Measurements from ENCODE around the gene TMEM170B. TPM values are rescaled to one million over a fixed set of nuclear protein-coding genes. Genes with fewer than 3 reads are reported as not detected.

Gene TMEM170B
- total RNA-seq, 1 experiment from 2014 or later: 3.9 TPM

- Histone ChIP-seq H3K27ac (no peak overlapping the region), H4K20me1 (ENCODE audit: insufficient read depth) (no peaks in the 10 kb centered on the region), H3K27me3 (ENCODE audit: insufficient read depth, low read depth) (no peaks in the 10 kb centered on the region), H3K4me1 (replicated peaks; ENCODE audit: insufficient read depth) (peaks cover 26% of the 10 kb centered on the region), H3K36me3 (ENCODE audit: low read depth) (no peaks in the 10 kb centered on the region), H3F3A (ENCODE audit: insufficient read depth, low read depth) (peaks cover 16% of the 10 kb centered on the region; the same call in 1 of the 2 replicates), H3K9me2 (ENCODE audit: insufficient read depth) (no peaks in the 10 kb centered on the region), H3K79me2 (ENCODE audit: low read depth) (no peaks in the 10 kb centered on the region), H2AFZ (no peak overlapping the region), H3K4me3 (no peak overlapping the region), H3K4me2 (no peak overlapping the region), H3K9me3 (ENCODE audit: insufficient read depth, low read depth) (no peaks in the 10 kb centered on the region)
- no TSS peak for BruUV-seq (replicated peaks)
- no peak for DNase-seq
- TF ChIP-seq CTCF (conservative IDR thresholded peaks at IDR 0.05): no peak
- no peak for TF ChIP-seq EZH2 (IDR thresholded peaks at IDR 0.05; ENCODE audit: low read depth)
- POLR2A ChIA-PET (ENCODE audit: unreplicated experiment): no interaction called here
- CTCF ChIA-PET: no interaction called here
- intact Hi-C loops (cut with micrococcal nuclease; ENCODE audit: unreplicated experiment): no loop called here
Measured at GRCh38 chr6:11604215-11604614, 66.7 kb downstream of the TMEM170B start.

- H2AFZ ChIP-seq: no peak overlapping the region
- POLR2A ChIA-PET (ENCODE audit: unreplicated experiment): no interaction called here
- DNase-seq: no peak
- H3K9me3 ChIP-seq (ENCODE audit: insufficient read depth, low read depth): no peaks in the 10 kb centered on the region
- intact Hi-C loops (cut with micrococcal nuclease; ENCODE audit: unreplicated experiment): loop anchor here (5.0 kb wide), 2 partner anchors 167 to 682 kb away; no protein-coding TSS in a partner anchor
- no peaks in the 10 kb centered on the region for H4K20me1 ChIP-seq (ENCODE audit: insufficient read depth)
- no peak overlapping the region for H3K4me3 ChIP-seq
- TF ChIP-seq CTCF (conservative IDR thresholded peaks at IDR 0.05) (no peak), EZH2 (IDR thresholded peaks at IDR 0.05; ENCODE audit: low read depth) (no peak)
- no TSS peak for BruUV-seq (replicated peaks)
- no peaks in the 10 kb centered on the region for H3K27me3 ChIP-seq (ENCODE audit: insufficient read depth, low read depth)
- H3K4me2 ChIP-seq: no peak overlapping the region
- no peaks in the 10 kb centered on the region for H3K9me2 ChIP-seq (ENCODE audit: insufficient read depth)
- H3K4me1 ChIP-seq (replicated peaks; ENCODE audit: insufficient read depth): peaks cover 28% of the 10 kb centered on the region
- H3K27ac ChIP-seq: no peak overlapping the region
- peaks cover 16% of the 10 kb centered on the region; the same call in 1 of the 2 replicates for H3F3A ChIP-seq (ENCODE audit: insufficient read depth, low read depth)
- CTCF ChIA-PET: no interaction called here
- no peaks in the 10 kb centered on the region for H3K36me3 ChIP-seq (ENCODE audit: low read depth)
- no peaks in the 10 kb centered on the region for H3K79me2 ChIP-seq (ENCODE audit: low read depth)
Measured at GRCh38 chr6:11604836-11605506, 67.4 kb downstream of the TMEM170B start.

GRCh38 chr6:11605507-11605905, 68.0 kb downstream of the TMEM170B start:
- Histone ChIP-seq H3K4me3 (no peak overlapping the region), H3K27me3 (ENCODE audit: insufficient read depth, low read depth) (no peaks in the 10 kb centered on the region), H3K9me3 (ENCODE audit: insufficient read depth, low read depth) (no peaks in the 10 kb centered on the region), H3K79me2 (ENCODE audit: low read depth) (no peaks in the 10 kb centered on the region), H3K9me2 (ENCODE audit: insufficient read depth) (no peaks in the 10 kb centered on the region), H4K20me1 (ENCODE audit: insufficient read depth) (no peaks in the 10 kb centered on the region), H3K4me2 (no peak overlapping the region), H3K27ac (no peak overlapping the region), H3K36me3 (ENCODE audit: low read depth) (no peaks in the 10 kb centered on the region), H3K4me1 (replicated peaks; ENCODE audit: insufficient read depth) (peaks cover 28% of the 10 kb centered on the region), H3F3A (ENCODE audit: insufficient read depth, low read depth) (peaks cover 16% of the 10 kb centered on the region; the same call in 1 of the 2 replicates), H2AFZ (no peak overlapping the region)
- intact Hi-C loops (cut with micrococcal nuclease; ENCODE audit: unreplicated experiment): loop anchor here (5.0 kb wide), 2 partner anchors 167 to 682 kb away; no protein-coding TSS in a partner anchor
- DNase-seq: no peak
- BruUV-seq (replicated peaks): no TSS peak
- no peak for TF ChIP-seq EZH2 (IDR thresholded peaks at IDR 0.05; ENCODE audit: low read depth)
- no peak for TF ChIP-seq CTCF (conservative IDR thresholded peaks at IDR 0.05)
- ChIA-PET POLR2A (ENCODE audit: unreplicated experiment) (no interaction called here), CTCF (no interaction called here)

All from PC-9 (cell line).